Cardiac fibroblast (primary cell): ENCODE data around the gene CLDN14.

Experiments
- DNase-seq, 2 donors: peaks; one replicate each; pipeline versions ENCODE4 v3.0.0 to v3.0.0-alpha.2; 2010; ENCODE audit warnings: low read depth in 2 of 2
- H3K4me3 ChIP-seq, 2 donors: replicated peaks in 1 of 2; 1 replicate in 1 of 2; 2 replicates in 1 of 2; pipeline ENCODE4 v1.5.1; 2011; ENCODE audit warnings: low read depth in 2 of 2, low read length in 2 of 2, mild to moderate bottlenecking in 2 of 2, moderate library complexity in 1 of 2
- TF ChIP-seq, protein P1 (sequence below): IDR thresholded peaks from one replicate; pipeline ENCODE4 v1.5.1; 2011; ENCODE audit warnings: low read depth, mild to moderate bottlenecking, low read length, inconsistent platforms

CLDN14 gene

DNA sequence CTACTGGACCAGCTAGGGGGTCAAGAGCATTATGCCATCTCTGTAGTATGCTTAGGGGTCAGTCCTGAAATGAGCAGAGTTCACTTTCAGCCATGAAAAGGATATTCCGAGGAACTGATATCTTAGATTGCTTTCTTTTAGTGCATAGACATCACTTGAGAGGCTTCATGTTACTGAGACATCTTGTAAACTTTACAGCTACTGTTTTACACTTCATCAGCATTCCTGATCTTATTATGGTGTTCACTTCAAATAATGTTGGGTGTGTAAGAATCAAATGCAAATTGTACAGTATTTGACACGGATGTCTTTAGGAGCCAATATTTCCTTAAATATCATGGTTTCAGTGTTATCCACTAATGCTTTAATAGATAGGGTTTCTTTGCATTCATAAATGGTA lies 22.4 kb upstream of the CLDN14 start:
- no peak for DNase-seq
- TF ChIP-seq, protein P1, sequence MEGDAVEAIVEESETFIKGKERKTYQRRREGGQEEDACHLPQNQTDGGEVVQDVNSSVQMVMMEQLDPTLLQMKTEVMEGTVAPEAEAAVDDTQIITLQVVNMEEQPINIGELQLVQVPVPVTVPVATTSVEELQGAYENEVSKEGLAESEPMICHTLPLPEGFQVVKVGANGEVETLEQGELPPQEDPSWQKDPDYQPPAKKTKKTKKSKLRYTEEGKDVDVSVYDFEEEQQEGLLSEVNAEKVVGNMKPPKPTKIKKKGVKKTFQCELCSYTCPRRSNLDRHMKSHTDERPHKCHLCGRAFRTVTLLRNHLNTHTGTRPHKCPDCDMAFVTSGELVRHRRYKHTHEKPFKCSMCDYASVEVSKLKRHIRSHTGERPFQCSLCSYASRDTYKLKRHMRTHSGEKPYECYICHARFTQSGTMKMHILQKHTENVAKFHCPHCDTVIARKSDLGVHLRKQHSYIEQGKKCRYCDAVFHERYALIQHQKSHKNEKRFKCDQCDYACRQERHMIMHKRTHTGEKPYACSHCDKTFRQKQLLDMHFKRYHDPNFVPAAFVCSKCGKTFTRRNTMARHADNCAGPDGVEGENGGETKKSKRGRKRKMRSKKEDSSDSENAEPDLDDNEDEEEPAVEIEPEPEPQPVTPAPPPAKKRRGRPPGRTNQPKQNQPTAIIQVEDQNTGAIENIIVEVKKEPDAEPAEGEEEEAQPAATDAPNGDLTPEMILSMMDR: no peak
- no peak overlapping the region for H3K4me3 ChIP-seq

DNA sequence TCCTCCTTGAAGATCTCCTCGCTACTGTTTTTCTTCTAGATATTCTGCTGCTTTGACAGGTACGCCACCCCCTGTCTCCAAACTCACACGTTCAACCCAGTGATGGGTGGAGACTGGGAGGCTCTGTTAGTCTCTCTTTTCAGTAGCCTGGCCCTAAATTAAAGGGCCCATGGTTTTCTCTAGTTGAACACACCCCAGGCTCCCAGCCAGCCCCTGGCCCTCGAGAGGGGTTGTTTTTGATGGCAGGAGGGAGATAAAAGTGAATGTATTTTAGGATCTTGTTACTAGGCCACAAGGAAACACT lies 21.6 kb upstream of the CLDN14 start:
- no peak for DNase-seq
- no peak overlapping the region for H3K4me3 ChIP-seq
- TF ChIP-seq, protein P1: no peak

DNA sequence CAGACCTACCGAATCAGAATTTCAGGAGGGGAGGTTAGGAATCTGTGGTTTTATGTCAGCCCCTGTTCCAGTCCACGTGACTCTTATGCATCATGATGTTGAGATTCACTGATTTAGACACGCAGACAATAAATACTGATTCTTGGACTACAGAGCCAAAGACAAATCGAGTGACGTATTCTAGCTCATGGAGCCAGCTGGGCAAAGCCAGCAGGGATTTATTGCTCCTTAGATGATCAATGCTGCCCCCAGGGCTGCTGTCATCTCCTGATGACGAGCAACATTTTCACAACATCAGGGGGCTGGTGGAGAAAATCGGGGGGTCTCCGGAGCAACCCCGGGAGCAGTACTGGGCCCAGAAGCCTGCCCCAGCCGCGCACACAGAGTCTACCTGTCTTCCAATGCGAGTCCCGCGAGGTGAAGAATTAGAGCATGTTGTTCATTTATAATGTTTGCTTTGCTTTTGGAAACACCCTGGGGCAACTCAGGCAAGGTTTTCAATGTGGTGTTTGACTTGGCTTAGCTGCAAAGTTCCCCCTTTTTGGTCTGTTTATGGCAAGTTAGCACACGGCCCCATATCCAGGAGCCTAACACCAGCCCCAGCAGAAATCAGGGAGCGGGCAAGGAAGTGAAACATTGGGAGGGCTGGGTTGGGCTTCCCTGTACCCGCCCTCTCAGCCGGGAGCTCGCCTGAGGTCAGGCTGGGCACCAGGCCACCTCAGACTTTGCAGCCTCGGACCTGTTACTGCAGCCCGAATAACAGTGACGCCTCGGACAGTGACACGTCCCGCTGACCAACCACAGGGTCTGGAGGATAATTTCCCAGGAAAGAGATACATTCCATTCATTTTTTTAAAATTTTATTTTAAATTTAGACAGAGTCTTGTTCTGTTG lies 19.9 kb upstream of the CLDN14 start:
- TF ChIP-seq, protein P1: no peak
- DNase-seq: peak; percentile 71 to 82
- H3K4me3 ChIP-seq: no peak overlapping the region

DNA sequence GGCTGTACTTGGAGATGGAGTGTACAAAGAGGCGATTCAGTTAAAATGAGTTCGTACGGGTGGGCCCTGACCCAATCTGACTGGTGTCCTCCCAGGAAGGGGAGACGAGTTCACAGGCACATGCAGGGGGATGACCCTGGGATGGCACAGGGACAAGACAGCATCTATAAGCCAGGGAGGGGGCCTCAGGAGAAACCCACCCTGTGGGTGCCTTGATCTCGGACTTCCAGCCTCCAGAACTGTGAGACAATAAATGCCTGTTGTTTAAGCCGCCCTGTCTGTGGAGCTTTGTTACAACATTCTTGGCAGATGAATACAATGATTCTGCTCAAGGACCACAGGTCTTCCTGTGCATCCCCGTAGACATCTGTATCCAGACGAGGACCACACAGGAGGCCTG lies 14.6 kb upstream of the CLDN14 start:
- no peak for DNase-seq
- no peak overlapping the region for H3K4me3 ChIP-seq
- TF ChIP-seq, protein P1: no peak

DNA sequence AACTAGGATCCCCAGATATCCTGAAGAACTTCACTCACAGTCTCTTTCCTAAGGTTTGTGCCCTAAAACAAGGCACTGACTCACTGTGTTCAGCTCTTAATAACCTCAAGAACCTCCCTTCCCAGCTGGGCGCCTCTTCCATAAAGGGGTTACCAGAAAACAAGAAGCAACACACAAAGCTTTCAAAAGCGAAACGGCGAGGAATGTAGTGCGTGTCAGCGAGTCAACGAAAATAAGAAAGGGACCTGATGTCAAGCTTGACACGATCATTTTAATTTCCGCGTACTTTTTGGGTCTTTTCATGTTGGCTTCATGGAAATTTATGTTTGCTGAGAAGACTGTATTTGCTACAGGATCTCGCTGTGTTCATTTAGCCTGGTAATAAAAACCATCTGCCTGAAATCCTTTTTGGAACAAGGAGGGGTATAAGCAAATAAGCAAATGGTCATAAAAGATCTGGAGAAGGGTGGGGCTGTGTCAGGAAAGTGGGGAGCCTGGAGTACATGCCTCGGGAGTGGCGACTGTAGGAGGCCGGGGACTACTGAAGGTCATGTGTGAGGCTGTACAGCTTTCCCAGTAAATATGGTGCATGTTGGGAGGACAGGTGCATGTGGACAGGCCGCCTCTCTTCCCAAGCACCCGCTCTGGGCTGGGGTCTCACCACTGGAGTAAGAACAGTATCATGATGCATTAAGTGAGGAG lies 11.4 kb upstream of the CLDN14 start:
- H3K4me3 ChIP-seq: no peak overlapping the region
- DNase-seq: no peak
- TF ChIP-seq, protein P1: no peak

- TF ChIP-seq, protein P1: no peak
- DNase-seq: no peak
Observed at GRCh38 chr21:36489776-36490165, 9.8 kb upstream of the CLDN14 start.

More at GRCh38 chr21:36489776-36490165, 9.8 kb upstream of the CLDN14 start:
- H3K4me3 ChIP-seq: no peak overlapping the region
